GM18873 (cell line): ENCODE measurements around the gene CCDC88A.
"Not testable (repeated sequence)": the region's sequence is repeated elsewhere in the genome, so short reads cannot be mapped to it uniquely, and the experiment has no call there.

Experiments used
- ATAC-seq: cut with Tn5 transposase; IDR thresholded peaks from one replicate; pipeline ENCODE4 v1.9.1; 2021; ENCODE audit warnings: mild to moderate bottlenecking, moderate library complexity, moderate number of reproducible peaks; ENCODE audit not compliant: unreplicated experiment, low FRiP score

Gene CCDC88A

DNA sequence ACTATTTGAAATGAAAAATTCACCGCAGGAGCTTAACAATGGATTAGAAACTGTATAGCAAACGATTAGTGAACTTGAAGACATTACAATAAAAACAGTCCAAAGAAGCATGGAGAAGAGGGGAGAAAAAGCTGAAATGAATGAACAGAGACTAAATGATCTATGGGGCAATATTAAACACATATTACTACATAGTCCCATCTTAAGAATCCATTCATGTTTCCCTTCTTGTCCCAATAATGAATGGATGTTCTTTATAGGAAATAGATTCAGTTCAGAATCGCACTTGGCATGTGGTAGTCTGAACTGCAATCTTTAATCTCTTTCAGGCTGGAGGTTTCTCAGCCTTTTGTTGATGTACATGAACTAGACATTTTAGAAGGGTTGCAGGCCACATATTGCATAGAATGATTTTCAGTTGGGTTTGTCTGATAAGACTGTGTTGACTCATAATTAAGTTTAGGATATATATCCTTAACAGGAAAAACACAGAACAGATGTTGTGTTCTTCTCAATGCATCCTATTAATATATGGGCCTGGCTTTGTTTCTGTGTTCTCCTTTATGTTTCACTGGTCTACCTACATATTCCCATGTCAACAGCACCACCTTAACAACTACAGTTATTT, 27.9 kb downstream of the CCDC88A start:
- no peak for ATAC-seq

DNA sequence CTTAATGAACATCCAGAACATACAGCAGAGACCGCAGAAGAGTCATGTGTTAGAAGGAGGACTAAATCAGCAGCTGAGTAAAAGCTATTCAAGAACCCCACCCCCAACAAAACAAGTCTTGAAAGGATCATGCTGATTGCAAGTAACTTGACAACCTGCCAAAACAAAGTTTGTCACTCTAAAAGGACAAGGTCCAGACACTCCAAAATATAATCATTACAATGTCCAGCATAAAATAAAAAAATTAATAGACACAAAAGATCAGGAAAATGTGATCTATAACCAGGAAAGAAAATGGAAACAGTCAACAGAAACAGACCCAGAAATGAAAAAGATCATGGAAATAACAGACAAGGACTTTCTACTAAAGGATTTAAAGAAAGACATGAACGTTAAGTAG, 28.5 kb downstream of the CCDC88A start:
- ATAC-seq, result no peak

DNA sequence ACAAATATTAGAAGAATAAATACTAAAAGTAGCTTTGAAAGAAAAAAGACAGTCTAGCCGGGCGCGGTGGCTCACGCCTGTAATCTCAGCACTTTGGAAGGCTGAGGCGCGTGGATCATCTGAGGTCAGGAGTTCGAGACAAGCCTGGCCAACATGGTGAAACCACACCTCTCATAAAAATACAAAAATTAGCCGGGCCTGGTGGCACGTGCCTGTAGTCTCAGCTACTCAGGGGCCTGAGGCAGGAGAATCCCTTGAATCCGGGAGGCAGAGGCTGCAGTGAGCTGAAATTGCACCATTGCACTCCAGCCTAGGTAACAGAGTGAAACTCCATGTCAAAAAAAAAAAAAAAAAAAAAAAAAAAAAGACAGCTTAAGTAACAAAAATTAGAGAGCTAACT, 34.1 kb downstream of the CCDC88A start:
- not testable (repeated sequence) for ATAC-seq

DNA sequence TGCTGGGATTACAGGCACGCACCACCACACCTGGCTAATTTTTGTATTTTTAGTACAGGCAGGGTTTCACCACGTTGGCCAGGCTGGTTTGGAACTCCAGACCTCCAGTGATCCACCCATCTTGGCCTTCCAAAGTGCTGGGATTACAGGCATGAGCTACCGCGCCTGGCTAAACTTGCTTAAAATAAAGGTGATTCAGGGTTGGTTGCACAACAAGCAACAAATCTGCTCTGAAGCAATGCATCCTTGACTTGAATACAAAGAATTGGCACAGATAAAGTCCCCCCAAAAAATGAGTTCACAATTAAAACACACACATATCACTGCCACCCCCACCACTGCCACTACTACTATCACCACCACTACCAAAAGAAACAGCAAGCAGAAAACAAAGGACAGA, 34.9 kb downstream of the CCDC88A start:
- no peak for ATAC-seq

DNA sequence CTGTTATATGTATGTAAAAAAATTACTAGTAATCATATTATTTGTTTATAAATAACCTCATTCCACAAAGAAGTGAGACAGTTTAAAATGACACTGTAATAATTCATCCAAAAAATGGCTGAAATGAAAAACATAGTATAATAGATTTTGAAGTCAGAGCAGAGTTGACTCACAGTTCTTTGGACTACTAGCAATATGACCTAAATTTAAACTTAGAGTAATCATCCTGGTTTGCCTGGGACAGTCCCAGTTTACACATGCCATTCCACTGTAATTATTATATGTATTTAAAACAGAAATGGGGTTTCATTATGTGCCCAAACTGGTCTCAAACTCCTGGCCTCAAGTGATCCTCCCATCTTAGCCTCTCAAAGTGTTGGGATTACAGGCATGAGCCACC, 48.3 kb downstream of the CCDC88A start:
- ATAC-seq, result no peak

DNA sequence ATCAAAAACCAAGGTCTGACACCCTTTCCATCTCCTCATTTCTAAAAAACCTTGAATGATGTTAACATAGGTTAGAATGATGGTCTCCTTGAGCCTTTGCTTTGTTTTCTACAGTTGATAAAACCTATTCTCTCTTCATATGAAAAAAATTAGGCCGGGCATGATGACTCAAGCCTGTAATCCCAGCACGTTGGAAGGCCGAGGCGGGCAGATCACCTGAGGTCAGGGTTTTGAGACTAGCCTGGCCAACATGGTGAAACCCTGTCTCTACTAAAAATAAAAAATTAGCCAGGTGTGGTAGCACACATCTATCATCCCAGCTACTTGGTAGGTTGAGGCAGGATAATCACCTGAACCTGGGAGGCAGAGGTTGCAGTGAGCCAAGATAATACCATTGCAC, 49.4 kb downstream of the CCDC88A start:
- ATAC-seq, result no peak

DNA sequence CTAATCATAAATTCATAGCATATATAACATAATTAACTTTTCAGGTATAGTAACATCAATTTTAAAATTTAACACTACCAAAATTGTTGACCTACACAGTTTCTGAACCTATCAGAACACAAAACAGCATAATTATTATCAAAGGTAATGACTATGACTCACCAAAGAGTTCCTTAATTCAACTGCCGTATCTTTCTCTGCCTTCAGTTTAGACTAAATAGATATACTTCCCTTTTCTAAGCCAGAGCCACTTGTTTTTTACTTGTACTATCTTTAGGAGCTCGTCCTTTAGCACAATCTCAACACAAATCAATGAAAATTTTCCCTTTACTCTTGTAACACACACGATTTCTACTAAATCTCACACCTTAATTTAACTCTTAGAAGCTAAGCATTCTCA, 54.4 kb downstream of the CCDC88A start:
- ATAC-seq, result no peak

DNA sequence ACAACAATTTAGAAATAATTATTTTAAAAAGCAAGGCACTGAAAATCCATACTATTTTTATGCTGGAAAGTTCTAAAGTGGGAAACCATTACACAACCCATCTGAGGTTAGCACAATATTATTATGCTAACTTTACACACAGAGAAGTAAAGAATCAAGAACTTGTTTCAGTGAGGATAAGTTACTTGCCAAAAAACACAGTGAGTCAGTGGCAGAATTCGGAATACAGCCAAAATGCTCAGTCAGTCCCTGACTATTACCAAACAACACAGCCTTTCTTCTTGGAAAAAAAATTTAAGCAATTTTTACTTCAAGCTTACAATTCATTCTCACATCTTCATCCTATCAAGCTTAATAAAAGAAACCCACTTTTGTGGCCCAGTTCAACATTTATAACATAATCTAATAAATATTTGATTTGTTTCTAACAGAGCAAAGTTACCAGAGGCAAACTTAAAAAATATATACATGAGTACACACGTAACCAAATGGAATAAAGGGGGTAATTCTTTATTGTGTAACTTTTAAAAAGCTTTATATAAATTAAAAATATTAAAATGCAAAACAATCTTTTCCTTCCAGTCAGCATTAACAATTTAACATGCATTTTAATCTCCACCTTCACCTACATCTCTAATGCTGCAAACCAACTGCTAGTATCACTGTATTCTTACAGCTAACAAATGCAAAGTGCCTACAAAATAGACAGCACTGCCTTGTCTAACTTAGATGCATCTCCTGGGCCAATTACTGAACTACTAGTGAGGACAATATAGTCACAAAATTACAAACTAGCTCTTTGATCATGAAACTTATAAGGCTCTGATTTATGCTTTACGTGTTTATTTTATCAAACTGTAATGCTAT, 55.2 kb downstream of the CCDC88A start:
- ATAC-seq, result no peak

DNA sequence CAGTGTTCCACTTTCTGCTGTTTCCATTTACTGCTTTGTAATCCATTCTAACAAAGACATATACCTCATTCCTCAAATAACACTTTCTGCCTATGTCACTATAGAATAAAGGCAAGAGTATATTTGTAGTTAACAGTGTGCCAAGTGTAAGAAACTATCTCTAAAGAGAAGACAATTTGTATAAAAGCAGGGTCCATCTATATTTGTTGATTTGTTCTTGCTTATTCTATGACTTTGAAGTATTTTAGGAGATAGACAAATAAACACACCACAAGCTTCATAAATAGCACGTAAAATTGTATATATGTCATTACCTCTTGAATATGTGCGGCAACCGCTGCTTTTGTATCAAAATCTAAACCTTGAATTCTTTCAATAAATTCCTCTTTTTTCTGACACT, 56.0 kb downstream of the CCDC88A start:
- ATAC-seq, result no peak

DNA sequence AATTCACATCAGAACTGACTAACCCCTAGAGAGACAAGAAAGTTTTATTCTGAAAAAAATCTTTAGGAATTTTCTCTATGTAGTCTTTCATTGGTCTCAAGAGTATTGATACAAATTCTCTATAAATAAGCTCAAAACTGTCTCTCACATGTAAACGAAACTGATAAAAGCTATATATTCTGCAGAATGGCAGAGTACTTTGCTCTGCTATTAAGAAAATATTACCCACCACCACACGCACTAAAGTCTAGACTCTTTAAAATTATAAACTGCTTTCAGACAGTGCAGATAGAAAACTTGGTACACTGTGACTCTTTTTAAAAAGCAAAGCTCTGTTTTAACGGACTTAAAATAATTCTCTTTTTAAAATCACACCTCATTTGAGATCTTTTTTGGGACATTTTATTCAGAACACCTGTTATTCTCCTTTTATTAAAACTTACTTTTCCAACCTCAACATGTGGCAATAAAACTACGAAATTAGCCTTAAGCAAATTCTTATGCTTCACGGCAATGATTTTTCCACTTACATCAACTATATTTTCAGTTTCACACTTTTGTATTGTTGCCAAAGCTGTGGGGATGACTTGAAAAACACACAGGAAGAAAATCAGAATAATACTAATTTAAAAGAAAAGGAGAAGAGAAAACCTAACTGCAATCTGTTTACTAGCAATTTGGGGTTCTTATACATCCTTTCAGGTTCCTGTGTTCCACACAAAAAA, 58.0 kb downstream of the CCDC88A start:
- ATAC-seq, result no peak

DNA sequence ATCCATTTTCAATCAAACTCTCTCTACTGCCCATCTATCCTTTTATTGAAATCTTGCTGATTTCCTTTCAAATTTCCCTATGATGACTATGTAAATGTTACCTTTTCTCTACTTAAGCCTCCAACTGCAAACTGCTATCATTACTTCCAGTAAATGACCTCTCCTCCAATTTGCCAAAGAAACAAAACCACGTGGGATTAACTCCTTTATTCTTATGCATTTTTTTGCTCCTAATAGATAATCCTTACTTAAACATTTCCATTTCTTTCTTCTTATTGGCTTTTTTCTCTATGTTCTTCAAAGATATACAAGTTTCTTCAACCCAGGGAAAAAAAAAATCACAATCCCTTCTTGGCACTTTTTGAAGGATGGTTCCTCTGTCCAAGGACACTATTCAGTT, 61.2 kb downstream of the CCDC88A start:
- ATAC-seq, result no peak

DNA sequence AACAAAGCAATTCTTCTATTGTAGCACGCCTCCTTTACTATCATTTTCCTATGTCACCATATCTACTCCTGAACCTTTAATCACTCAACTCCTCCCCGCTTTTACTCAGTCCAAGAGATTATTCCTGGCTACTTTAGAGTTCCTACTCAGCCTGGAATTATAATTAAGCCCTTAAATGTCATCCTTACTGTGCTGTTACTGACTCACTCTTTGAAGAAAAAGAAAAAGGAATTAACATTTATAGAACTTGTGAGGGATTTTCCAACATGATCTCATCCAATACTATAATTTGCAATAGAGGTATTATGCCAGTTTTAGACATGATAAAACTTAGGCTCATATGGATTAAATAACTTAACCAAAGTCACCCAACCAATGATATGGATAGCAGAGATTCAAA, 61.7 kb downstream of the CCDC88A start:
- no peak for ATAC-seq

DNA sequence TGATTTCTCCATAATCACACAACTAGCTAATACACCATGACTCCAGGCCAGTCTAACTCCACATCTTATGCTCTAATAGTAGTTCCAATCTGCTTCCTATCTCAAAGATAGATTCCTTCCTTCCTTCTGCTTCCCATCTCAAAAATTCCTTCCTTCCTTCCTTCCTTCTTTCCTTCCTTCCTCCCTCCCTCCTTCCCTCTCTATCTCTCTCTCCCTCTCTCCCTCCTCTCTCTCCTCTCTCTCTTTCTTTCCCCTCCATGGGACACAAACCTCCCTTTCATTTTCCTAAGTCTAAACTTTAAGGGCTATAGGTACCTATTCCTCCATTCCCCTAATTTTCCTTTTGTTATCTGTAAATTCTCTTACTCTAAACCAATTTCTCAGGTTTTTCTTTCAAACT, 62.5 kb downstream of the CCDC88A start:
- ATAC-seq, result no peak

DNA sequence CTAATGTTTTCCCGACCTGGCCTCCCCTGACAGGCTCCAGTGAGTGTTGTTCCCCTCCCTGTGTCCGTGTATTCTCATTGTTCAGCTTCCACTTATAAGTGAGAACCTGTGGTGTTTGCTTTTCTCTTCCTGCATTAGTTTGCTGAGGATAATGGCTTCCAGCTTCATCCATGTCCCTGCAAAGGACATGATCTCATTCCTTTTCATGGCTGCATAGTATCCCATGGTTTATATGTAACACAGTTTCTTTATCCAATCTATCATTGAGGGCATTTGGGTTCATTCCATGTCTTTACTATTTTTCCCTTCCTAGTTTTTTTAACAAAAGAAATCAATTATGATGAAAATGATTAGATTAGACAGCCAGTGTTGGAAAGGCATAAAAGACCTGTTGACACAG, 63.5 kb downstream of the CCDC88A start:
- ATAC-seq, result not testable (repeated sequence)

DNA sequence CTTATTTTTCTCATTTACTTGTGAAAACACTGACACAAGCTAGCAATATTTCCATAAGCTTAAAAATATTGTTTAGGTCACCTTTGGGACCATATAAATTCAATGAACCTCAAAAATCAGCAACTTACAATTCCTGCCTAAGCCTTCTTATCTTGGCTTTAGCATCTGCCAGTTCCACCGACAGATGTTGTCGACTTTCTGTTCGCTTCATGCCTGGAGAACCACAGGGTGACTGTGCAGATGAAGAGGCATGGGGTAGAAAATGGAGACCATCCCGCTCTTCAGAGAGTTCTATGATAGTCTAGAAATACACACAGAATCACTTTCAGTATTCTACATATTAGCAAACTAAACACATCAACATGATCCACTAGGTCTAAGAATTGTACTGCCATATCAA, 64.2 kb downstream of the CCDC88A start:
- ATAC-seq, result no peak

DNA sequence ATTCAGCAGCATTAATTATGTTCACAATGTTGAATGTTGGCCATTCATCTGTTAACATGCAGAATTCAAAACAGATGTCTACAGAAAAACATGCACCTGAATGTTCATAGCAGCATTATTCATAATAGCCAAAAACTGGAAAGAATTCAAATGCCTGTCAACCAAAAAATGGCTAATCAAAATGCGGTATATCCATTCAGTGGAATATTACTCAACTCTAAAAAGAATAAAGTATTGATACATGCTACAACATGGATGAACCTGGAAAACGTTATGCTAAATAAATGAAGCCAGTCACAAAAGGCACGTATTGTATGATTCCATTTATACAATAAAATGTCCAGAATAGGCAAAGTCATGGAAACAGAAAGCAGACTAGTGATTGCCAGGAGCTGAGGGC, 68.0 kb downstream of the CCDC88A start:
- no peak for ATAC-seq

DNA sequence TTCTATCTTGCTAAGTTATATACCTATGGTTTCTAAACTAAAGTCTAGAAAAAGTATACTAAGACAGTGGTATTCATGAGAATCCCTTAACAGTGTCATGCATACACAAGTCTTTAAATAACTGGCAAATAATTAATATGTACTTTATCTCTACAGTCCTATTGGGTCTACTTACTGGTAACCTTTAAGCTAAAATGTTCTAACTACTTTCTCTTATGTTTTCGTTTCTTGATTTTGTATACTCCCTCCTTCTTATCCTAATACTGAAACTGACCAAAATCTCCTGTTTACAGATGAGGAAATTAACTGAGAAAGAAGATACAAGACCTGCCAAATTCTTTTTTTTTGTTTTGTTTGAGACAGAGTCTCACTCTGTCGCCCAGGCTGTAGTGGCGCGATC, 74.6 kb downstream of the CCDC88A start:
- no peak for ATAC-seq

DNA sequence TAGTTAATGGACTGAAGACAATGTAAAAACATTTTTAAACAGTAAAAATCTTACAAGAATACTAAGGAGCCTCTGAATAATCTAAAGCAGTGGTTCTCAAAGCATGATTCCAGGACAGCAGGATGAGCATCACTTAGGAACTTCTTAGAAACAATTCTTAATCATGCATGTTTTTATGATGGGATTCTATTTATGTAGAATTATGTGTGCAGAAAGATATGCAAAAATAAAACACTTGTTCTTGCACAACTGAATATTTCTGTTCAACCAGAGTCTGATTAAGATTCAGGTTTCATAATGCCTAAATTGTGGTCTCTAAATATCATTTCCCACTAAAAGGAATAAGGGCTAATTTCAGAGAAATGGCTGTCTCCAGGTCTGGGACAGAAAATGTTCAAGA, 81.4 kb downstream of the CCDC88A start:
- no peak for ATAC-seq

DNA sequence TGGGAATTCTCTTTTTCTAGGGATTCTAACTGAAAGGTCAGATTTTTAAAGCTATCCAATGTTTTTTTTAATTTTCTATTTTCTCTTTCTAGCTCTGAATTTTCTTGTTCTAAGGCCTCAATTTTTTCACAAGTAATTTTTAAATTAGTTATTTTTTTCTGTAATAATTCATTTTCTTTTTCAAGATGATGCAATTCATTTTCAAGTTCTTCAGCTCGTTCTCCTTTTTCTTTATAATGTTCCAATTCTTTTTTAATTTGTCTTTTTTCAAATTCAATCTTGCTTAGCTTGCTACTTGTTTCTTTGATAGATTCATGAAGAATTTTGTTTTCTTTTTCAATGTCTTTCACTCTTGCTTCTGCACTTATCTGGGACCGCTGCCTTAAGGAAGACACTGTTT, 84.9 kb downstream of the CCDC88A start:
- no peak for ATAC-seq

DNA sequence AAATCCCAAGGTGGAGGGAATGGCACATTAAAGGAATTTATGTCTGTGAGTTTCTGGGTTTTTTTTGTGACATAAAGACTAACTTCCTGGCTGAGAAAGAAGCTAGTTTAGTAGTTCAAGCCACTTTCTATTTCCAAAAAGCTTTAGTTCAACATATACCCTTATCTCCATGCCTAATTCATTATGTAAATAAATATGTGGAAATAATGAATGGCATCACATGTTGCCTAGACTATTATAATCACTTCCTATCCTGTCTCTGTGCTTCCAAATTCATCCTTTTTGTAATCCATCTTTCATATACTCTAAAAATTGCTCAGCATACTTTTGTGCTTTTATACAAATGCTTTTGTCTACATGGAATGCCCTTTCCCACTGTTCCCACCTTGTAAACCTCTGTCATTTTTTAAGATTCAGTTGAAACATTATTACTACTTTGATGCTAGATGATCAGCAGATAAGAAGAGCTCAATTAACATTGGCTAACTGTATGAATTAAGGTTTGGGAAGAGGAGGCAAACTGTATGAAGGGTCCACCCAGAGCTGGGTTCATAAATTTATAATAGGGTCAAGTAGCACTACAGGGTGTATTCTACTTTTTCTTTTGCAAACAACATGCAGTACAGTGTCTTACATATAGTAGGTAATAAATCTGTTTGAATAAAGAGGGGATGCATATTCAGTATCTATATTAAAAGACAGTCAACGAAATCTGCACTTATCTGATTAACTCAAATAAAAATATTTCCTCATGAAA, 88.9 kb downstream of the CCDC88A start:
- ATAC-seq, result no peak
